T-helper 17 cell (primary cell): ENCODE results near the gene APOL5. TPM values are rescaled to one million over a fixed set of nuclear protein-coding genes. Genes with fewer than 3 reads are reported as not detected.
"Not testable (repeated sequence)": the region's sequence is repeated elsewhere in the genome, so short reads cannot be mapped to it uniquely, and the experiment has no call there.

Experiments used
- ATAC-seq: fragments of 150-1000 bp; cut with Tn5 transposase; 2 replicates; pipeline ENCODE4 v1.10.0; 2021; ENCODE audit warnings: mild to moderate bottlenecking, moderate library complexity
- DNase-seq, 3 donors: peaks; one replicate each; pipeline versions ENCODE4 v3.0.0 to v3.0.0-alpha.2; 2020 to 2021
- H3K9me3 ChIP-seq: one replicate; pipeline ENCODE4 v1.7.0; 2013; ENCODE audit warnings: low read length, mild to moderate bottlenecking; ENCODE audit not compliant: control insufficient read depth, poor library complexity, severe bottlenecking
- H3K27ac Mint-ChIP-seq: one replicate; pipeline ENCODE4 v1.8.0; 2022; ENCODE audit warnings: mild to moderate bottlenecking, moderate library complexity, mixed read lengths
- H3K27me3 Mint-ChIP-seq: one replicate; pipeline ENCODE4 v1.8.0; 2022; ENCODE audit warnings: mixed read lengths
- H3K36me3 Mint-ChIP-seq: one replicate; pipeline ENCODE4 v1.8.0; 2022; ENCODE audit warnings: low read depth, mixed read lengths
- H3K4me1 Mint-ChIP-seq: one replicate; pipeline ENCODE4 v1.8.0; 2022; ENCODE audit warnings: mild to moderate bottlenecking, mixed read lengths
- H3K4me3 Mint-ChIP-seq: one replicate; pipeline ENCODE4 v1.8.0; 2022; ENCODE audit warnings: mild to moderate bottlenecking, moderate library complexity, mixed read lengths
- total RNA-seq, 4 donors: library from RNA in 2 of 4; stranded (reverse) in 2 of 4; gene quantifications; one replicate each; pipeline ENCODE4 v1.2.3 and lab custom pipeline; 2022 to 2026

The APOL5 gene
- total RNA-seq, 2 donors from 2014 or later, result not detected

DNA sequence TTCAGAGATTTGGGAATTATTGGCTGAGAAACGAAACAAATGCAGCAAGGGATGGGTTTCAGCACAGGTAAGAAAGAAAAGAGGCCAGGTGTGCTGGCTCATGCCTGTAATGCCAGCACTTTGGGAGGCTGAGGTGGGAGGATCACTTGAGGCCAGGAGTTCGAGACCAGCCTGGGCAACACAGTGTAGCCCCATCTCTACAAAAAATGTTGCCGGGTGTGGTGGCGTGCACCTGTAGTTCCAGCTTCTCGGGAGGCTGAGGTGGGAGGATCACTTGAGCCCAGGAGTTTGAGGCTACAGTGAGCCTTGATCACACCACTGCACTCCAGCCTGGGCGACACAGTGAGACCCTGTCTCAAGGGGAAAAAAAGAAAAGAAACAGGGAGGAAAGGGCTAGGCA, 20.2 kb downstream of the APOL5 start:
- H3K4me3 Mint-ChIP-seq, H3K9me3 ChIP-seq, ATAC-seq, H3K4me1 Mint-ChIP-seq, DNase-seq, H3K27ac Mint-ChIP-seq, H3K36me3 Mint-ChIP-seq: not testable (repeated sequence)
- H3K27me3 Mint-ChIP-seq, result peaks cover 25% of the 10 kb centered on the region

DNA sequence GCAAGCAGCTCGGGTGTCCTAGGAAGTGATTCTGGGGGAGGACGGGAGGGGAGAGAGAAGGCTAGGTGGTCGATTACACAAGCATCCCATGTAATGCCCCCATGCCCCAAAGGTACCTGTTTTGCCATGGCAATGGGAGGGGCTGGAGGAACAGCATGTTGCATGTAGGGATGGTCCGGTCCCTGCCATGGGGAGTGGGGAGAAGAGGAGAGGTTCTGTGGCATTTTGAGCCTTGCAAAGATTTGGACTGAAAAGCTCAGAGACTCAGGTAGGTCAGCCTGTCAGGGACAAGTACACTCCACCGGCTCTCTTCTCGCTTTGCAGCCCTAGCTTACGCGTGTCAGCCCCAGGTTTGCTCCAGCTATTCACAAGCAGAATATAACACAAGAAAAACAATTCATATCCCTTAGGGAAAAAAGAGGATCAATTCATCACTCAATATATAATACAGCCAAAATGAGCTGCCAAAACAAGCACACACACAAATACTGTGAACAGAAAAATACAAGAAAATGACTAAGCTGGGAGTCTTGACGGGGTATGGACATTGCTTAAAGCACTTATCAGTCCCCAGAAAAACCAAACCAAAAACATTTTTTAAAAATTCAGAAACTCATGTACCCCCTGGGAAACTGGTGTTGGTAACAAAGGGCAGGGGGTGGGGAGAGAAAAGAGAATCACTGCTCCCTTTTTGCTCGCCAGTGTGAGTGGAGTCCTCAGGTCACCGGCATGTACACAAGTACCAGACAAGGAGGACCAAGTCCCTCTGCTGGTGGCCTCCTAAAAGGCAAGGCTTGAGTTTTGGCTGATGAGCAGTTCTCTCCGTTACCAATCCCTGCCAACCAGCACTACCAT, 21.6 kb downstream of the APOL5 start:
- H3K27me3 Mint-ChIP-seq, result peaks cover 31% of the 10 kb centered on the region
- DNase-seq, result no peak
- H3K36me3 Mint-ChIP-seq, result peaks cover 4% of the 10 kb centered on the region
- no peak for ATAC-seq
- H3K27ac Mint-ChIP-seq, result no peak overlapping the region
- peaks cover 3% of the 10 kb centered on the region for H3K4me1 Mint-ChIP-seq
- H3K4me3 Mint-ChIP-seq, result no peak overlapping the region
- no peaks in the 10 kb centered on the region for H3K9me3 ChIP-seq

DNA sequence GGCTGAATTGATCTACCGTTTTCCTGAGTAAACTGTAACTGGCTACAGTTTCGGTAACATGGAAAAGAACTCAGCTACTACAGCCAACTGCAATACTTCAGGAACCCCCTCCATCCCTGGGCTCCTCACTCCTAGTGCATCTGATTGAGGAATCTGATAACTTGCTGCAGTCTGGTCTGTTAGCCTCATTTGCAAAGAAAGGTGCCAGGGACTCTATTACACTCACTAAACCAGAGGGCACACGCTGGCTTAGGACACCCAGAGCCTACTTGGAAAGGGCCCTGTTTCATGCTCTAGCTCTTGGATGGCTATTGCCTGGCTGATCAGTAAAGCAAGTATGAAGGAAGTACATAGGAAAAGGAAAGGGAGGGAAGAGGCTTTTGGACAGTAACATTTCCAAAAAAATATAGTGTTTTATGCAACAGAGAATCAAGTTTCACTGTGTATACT, 22.3 kb downstream of the APOL5 start:
- H3K36me3 Mint-ChIP-seq, result peaks cover 4% of the 10 kb centered on the region
- no peak for DNase-seq

DNA sequence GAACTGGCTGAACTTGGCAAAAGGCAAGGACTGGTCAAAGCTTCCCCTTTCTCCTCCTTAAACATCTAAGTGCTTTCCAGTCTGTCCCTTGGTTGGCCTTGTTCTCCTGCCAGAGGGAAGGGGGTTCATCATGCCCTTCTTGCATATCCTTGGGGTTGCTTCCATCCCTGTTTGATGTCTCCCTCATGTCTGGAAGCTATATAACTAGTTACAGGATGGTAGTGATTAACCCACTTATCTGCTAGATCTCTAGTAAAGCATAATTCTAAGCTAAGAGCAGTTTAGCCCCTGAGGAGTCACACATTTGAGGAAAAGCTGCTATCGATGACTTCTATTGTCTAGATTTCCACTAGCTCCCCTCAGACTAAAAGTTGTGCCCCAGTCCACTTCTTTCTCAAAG, 22.9 kb downstream of the APOL5 start:
- Mint-ChIP-seq H3K36me3 (peaks cover 4% of the 10 kb centered on the region), H3K4me3 (no peak overlapping the region), H3K27ac (no peak overlapping the region), H3K27me3 (peaks cover 29% of the 10 kb centered on the region), H3K4me1 (peaks cover 3% of the 10 kb centered on the region)
- DNase-seq, result no peak
- H3K9me3 ChIP-seq, result no peaks in the 10 kb centered on the region
- no peak for ATAC-seq

More for the DNA sequence above, 22.3 kb downstream of the APOL5 start:
- Mint-ChIP-seq H3K27me3 (peaks cover 31% of the 10 kb centered on the region), H3K27ac (no peak overlapping the region), H3K4me3 (no peak overlapping the region), H3K4me1 (peaks cover 3% of the 10 kb centered on the region)
- H3K9me3 ChIP-seq, result no peaks in the 10 kb centered on the region
- ATAC-seq, result no peak

DNA sequence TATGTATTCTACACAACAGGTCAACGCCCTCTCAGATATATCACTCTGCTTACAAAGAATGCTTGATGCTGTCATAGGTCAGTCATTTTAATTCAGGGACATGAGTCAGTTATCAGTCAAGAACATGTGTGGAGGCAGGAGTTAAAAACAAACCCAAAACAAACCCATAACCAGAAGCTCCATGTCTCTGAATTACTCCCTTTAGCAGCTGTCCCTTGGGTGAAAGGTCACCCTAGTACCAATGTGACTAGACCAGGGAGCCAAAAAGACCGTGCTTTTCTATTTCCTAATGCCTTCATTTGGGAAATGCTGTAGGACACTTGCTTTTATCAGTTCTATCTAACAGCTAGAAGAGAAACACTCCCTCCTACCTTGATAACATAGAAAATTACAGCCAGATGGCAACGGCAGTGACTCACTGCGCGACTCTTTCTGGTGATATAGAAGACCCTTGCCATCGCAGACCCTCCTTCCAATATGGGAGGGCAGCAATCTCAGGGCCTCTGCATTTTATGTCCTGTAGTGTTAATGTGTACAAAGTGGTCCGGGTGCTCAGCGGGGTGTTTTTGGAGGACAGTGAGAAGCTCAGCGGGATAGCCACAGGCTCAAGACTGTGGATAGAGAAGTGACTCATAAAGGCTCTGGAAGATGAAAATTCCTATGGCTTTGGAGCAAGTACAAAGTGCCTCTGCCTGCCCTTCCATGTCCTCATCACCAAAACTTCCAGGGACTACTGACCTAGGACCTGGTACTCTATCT, 24.8 kb downstream of the APOL5 start:
- DNase-seq (no peak), ATAC-seq (no peak)
- no peak overlapping the region for H3K4me3 Mint-ChIP-seq
- H3K27ac Mint-ChIP-seq, result peak overlapping the region; percentile 56
- H3K36me3 Mint-ChIP-seq, result peaks cover 2% of the 10 kb centered on the region
- peaks cover 3% of the 10 kb centered on the region for H3K4me1 Mint-ChIP-seq
- no peaks in the 10 kb centered on the region for H3K9me3 ChIP-seq
- H3K27me3 Mint-ChIP-seq, result peaks cover 13% of the 10 kb centered on the region

DNA sequence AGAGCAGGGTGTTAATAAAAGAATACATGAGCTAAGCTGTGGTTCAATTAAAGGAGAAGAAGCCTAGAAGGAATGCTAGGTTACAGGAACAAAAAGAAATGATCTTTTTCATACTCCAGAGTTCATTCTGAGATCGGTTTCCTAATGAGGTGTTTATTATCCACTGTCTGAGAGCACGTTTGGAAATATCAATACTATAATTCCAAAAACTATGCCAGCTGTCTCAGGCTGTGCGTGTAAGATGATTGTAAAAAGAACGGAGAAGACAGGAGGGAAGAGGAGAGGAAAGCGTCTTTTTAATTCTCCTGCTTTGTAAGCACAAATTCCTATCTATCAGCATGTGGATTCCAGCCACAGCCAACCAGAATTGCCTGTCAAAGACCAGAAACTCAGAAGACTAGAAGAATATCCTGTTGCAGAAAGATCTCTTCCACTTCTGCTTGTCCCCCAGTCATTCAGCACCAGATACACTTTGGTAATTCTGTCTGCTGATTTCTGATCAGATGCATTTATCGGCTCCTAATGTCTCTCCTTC, 25.7 kb downstream of the APOL5 start:
- no peaks in the 10 kb centered on the region for H3K4me1 Mint-ChIP-seq
- H3K27me3 Mint-ChIP-seq, result peaks cover 8% of the 10 kb centered on the region
- no peak overlapping the region for H3K4me3 Mint-ChIP-seq
- DNase-seq (no peak), ATAC-seq (no peak)
- no peak overlapping the region for H3K27ac Mint-ChIP-seq
- no peaks in the 10 kb centered on the region for H3K9me3 ChIP-seq
- H3K36me3 Mint-ChIP-seq, result no peaks in the 10 kb centered on the region

DNA sequence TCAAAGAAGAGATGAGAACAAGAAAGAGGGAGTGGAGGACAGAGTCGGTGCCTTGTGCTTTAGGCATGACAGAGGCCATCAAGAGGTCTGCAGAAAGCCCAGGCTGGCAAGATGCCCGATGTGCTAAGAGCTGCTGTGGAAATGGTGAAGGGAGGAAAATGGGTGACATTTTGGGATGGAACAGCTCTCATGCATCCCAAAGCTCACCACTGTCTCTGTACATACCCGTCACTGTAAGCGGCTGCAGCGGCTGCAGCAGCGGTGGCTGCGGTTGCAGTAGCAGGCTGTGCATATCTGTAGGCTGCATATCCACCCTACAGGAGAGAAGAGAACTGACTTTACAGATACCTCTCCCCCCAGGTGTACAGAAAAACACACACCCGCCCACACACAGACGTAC, 28.6 kb downstream of the APOL5 start:
- DNase-seq (no peak), ATAC-seq (no peak)
- Mint-ChIP-seq H3K27me3 (peaks cover 8% of the 10 kb centered on the region), H3K4me1 (no peaks in the 10 kb centered on the region), H3K36me3 (no peaks in the 10 kb centered on the region), H3K27ac (peak overlapping the region; percentile 19), H3K4me3 (no peak overlapping the region)
- no peaks in the 10 kb centered on the region for H3K9me3 ChIP-seq

DNA sequence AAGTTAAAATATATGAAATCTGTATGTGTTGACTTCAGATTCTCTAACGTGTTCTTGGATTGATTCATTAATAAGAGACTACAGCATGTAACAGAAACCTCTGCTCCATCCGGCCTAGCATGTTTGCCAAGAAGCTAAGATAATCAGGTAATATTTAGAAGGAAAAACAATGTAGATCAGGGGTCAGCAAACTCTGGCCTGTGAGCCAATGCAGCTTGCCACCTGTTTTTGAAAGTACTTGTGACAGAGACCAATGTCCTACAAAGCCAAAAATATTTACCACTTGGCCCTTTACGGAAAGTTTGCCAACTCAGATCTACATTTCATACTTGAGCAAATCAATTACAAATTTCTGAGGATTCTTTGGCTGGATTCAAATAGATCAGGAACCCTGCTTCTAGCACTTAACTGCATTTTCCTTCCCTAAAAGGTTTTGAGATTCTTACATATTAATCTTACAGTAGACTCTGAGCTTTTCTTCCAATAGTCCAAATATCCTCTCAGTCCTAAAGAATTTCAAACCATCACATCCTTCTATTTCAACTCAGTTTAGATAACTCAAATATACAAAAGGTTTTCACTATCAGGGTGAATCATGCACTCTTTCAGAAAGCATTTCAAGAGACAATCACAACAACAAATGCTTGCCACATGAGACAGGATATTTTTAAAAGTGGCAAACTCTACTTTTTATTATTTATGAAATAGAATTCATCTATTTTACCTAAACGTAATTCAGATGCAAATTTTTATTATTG, 29.5 kb downstream of the APOL5 start:
- Mint-ChIP-seq H3K4me1 (no peaks in the 10 kb centered on the region), H3K4me3 (no peak overlapping the region), H3K27ac (no peak overlapping the region), H3K27me3 (peaks cover 8% of the 10 kb centered on the region), H3K36me3 (no peaks in the 10 kb centered on the region)
- no peaks in the 10 kb centered on the region for H3K9me3 ChIP-seq
- no peak for DNase-seq
- ATAC-seq, result no peak

DNA sequence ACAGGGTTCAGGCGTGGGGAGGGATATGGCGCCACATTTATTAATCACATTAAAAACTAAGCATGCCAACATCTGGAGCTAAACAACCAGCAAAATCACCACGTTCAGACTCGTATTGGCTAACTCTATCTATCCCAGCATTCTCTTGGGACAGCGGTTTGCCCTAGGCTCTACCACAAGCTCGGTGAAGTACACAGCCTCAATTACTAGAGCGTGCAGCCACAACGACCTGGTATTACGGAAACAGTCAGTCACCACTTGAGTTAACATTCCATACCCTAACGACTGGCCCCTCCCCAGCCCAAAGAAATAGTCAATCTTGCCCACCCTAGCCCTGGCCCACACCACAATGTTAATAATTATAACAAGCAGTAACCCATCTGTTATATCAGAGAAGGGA, 32.1 kb downstream of the APOL5 start:
- Mint-ChIP-seq H3K36me3 (no peaks in the 10 kb centered on the region), H3K4me1 (peaks cover 2% of the 10 kb centered on the region), H3K27ac (no peak overlapping the region), H3K27me3 (no peaks in the 10 kb centered on the region), H3K4me3 (peak overlapping the region; percentile 25)
- no peaks in the 10 kb centered on the region for H3K9me3 ChIP-seq
- ATAC-seq (peak; percentile 48), DNase-seq (no peak)

DNA sequence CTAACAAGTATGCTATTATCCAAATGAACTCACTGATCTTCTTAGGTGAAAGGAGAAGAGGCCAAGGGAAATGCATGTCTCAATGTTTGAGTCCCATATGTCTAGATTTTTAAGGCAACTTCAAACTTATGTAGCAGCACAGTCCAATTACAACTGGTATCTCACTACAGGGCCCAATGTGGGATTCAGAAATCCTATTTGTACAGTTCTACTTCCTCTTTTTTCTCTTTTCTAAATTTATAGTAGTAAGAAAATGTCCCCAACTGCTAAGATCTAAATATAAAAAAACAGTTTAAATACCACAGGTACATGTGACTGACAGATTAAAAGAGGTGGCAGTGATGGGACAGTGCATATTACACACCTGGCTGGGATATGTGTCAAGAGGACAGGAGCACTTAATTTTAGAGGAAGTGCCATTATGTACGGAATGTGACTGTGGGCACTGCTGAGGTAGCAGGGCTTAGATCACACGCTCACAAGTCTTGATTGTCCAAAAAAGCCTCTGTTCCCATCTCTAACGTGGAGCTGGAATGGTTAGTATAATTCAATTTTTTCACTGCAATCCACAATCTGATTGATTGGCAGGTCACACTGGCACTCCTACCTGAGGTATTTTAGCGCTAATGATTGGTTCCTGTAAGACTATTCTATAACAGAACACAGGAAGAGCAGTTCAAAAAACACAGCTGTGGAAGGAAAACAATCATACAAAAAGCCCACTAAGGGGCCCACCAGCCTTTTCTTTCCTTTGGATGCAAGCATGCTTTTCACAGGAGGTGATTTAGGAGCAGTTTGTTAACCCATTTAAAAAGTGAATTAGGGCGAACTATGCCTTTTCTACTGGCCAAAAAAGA, 34.6 kb downstream of the APOL5 start:
- Mint-ChIP-seq H3K4me3 (no peak overlapping the region), H3K4me1 (peaks cover 2% of the 10 kb centered on the region), H3K36me3 (peaks cover 3% of the 10 kb centered on the region), H3K27me3 (no peaks in the 10 kb centered on the region), H3K27ac (no peak overlapping the region)
- H3K9me3 ChIP-seq, result no peaks in the 10 kb centered on the region
- no peak for ATAC-seq
- no peak for DNase-seq

DNA sequence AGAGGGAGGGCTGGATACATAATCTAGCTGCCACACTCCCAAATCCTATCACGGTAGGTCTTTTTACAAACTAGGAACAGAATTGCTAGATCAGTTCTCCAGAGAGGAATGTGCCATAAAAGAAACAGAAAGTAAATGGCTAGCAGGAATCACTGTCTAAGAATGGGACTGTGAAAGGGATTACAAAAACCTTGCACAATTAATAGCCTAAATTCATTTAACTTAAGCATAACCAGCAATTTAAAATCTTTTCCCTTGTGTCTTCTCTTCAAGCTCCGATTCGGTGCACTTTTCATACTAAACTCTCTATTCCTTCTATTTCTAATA, 35.2 kb downstream of the APOL5 start:
- ATAC-seq (no peak), DNase-seq (no peak)
- Mint-ChIP-seq H3K27ac (no peak overlapping the region), H3K4me1 (peaks cover 2% of the 10 kb centered on the region), H3K27me3 (no peaks in the 10 kb centered on the region), H3K4me3 (no peak overlapping the region), H3K36me3 (peaks cover 3% of the 10 kb centered on the region)
- H3K9me3 ChIP-seq, result no peaks in the 10 kb centered on the region

DNA sequence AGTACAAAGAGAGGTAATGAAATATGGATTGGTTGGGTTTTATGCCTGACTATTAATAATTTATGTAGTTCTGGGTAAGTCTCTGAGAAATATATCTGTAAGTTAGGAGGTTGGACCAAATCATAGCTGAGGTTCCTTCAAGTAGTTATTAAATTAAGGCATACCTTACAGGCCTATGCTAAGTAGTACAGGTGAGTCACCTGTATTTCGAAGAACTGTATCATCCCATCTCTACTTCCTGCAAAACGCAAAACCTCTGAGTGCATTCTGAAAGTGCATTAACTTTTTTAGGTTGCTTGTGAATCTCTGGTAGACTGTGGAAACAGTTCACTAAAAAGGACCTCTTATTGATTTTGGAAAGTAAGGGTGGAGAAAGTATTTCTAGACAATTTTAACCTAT, 37.1 kb downstream of the APOL5 start:
- H3K36me3 Mint-ChIP-seq, result peaks cover 3% of the 10 kb centered on the region
- ATAC-seq (no peak), DNase-seq (no peak)
- no peaks in the 10 kb centered on the region for H3K27me3 Mint-ChIP-seq
- peaks cover 5% of the 10 kb centered on the region for H3K4me1 Mint-ChIP-seq
- H3K27ac Mint-ChIP-seq, result no peak overlapping the region
- no peak overlapping the region for H3K4me3 Mint-ChIP-seq
- no peaks in the 10 kb centered on the region for H3K9me3 ChIP-seq
